K562 (cell line): ENCODE measurements around the gene TFDP1. TPM values are rescaled to one million over a fixed set of nuclear protein-coding genes. Genes with fewer than 3 reads are reported as not detected.

ENCODE experiments used
- ATF1 ChIP-seq, 2 experiments: fragments of 450-650 bp in 1 of 2; IDR thresholded peaks; 2 replicates each; pipeline ENCODE4 v1.6.1; 2016; ENCODE audit warnings: missing compliant biosample characterization in 1 of 2, missing genetic modification characterization in 1 of 2
- CBFA2T3 ChIP-seq: fragments of 450-650 bp; IDR thresholded peaks from 2 replicates; pipeline ENCODE4 v1.6.1; 2017
- CREB1 ChIP-seq, 2 experiments: sonication (generic) in 1 of 2; formaldehyde crosslinking in 1 of 2; IDR thresholded peaks; 2 replicates each; pipeline versions ENCODE4 v1.6.1 to v1.8.0; 2012 to 2022; ENCODE audit warnings: inconsistent platforms in 1 of 2, mild to moderate bottlenecking in 1 of 2, missing genetic modification reagents in 1 of 2, moderate library complexity in 1 of 2
- CREM ChIP-seq: IDR thresholded peaks from 2 replicates; pipeline ENCODE4 v1.6.1; 2014; ENCODE audit warnings: antibody characterized with exemption, low read depth
- EP400 ChIP-seq: fragments of 450-650 bp; IDR thresholded peaks from 2 replicates; pipeline ENCODE4 v1.6.1; 2017; ENCODE audit warnings: antibody characterized with exemption, mild to moderate bottlenecking, moderate library complexity
- FIP1L1 ChIP-seq: fragments of 200-400 bp; formaldehyde crosslinking; IDR thresholded peaks from 2 replicates; pipeline ENCODE4 v1.6.1; 2018; ENCODE audit warnings: mild to moderate bottlenecking, low read depth, low read length; ENCODE audit not compliant: poor library complexity, severe bottlenecking
- HCFC1 ChIP-seq: IDR thresholded peaks from 2 replicates; pipeline ENCODE4 v1.6.1; 2012; ENCODE audit warnings: low read depth, low read length, improper control_type of control experiment
- MAZ ChIP-seq, 2 experiments: fragments of 450-650 bp in 1 of 2; sonication (generic) in 1 of 2; formaldehyde crosslinking; IDR thresholded peaks in 1 of 2; conservative IDR thresholded peaks in 1 of 2; 2 replicates each; pipeline versions ENCODE4 v1.4.0 to v1.5.0; 2020; ENCODE audit warnings: mild to moderate bottlenecking in 1 of 2, missing genetic modification reagents in 1 of 2
- NCOA2 ChIP-seq, 2 experiments: fragments of 450-650 bp; IDR thresholded peaks; 2 replicates each; pipeline ENCODE4 v1.6.1; 2018; ENCODE audit warnings: mild to moderate bottlenecking in 2 of 2, moderate library complexity in 1 of 2; ENCODE audit not compliant: partially characterized antibody in 2 of 2
- PHF20 ChIP-seq: fragments of 450-650 bp; IDR thresholded peaks from 2 replicates; pipeline ENCODE4 v1.6.1; 2018; ENCODE audit not compliant: partially characterized antibody
- PHF8 ChIP-seq: fragments of 200-600 bp; sonication (generic); IDR thresholded peaks from 2 replicates; pipeline ENCODE4 v1.6.1; 2012; ENCODE audit warnings: mixed run types, mild to moderate bottlenecking, inconsistent platforms, low read length, moderate library complexity, borderline replicate concordance
- POLR2G ChIP-seq: fragments of 200-400 bp; formaldehyde crosslinking; IDR thresholded peaks from 2 replicates; pipeline ENCODE4 v1.6.1; 2017; ENCODE audit warnings: low read depth, mild to moderate bottlenecking, antibody characterized with exemption, low read length, moderate library complexity
- SMAD4 ChIP-seq: fragments of 250-450 bp; sonication (Bioruptor Pico); conservative IDR thresholded peaks from 2 replicates; pipeline ENCODE4 v1.8.0; 2021; ENCODE audit warnings: inconsistent platforms, mild to moderate bottlenecking, moderate library complexity
- SUPT5H ChIP-seq: fragments of 450-650 bp; IDR thresholded peaks from 2 replicates; pipeline ENCODE4 v1.6.1; 2016
- TBP ChIP-seq: optimal IDR thresholded peaks from 2 replicates; pipeline ENCODE3; 2011; ENCODE audit warnings: low read depth, low read length, improper control_type of control experiment
- ZBTB7A ChIP-seq: IDR thresholded peaks from 2 replicates; pipeline ENCODE4 v1.6.1; 2011; ENCODE audit warnings: low read depth, mild to moderate bottlenecking, low read length, moderate library complexity, borderline replicate concordance; ENCODE audit not compliant: control insufficient read depth
- ZNF12 ChIP-seq: sonication (generic); formaldehyde crosslinking; IDR thresholded peaks from 2 replicates; pipeline ENCODE4 v1.4.0; 2020; ENCODE audit warnings: mild to moderate bottlenecking, missing genetic modification reagents
- polyA plus RNA-seq, 8 experiments: library from polyadenylated mRNA; depleted of rRNA in 4 of 8; stranded (reverse) in 5 of 8; unstranded in 3 of 8; fragments of >200 nt; fragmentation: Nextera tagmentation in 2 of 8; fragmentation: Illumina TruSeq in 1 of 8; extraction: Ambion mirVana in 2 of 8; extraction: Trizol in 1 of 8; gene quantifications; 2 replicates each; pipeline versions ENCODE4 v1.2.1 to v1.2.3, GENCODE V29; 2011 to 2014; ENCODE audit warnings: inconsistent platforms in 1 of 8, missing spikeins in 1 of 8
- total RNA-seq, 7 experiments: library from RNA; depleted of rRNA in 6 of 7; stranded (reverse); fragments of >200 nt in 6 of 7; fragmentation: Illumina TruSeq in 2 of 7; extraction: Trizol in 2 of 7; gene quantifications; 2 replicates each; pipeline versions ENCODE4 v1.2.1 to v1.2.3, GENCODE V29; 2011 to 2021; ENCODE audit warnings: low replicate concordance in 1 of 7
- TF ChIP-seq, protein P1 (sequence below): IDR thresholded peaks from 3 replicates; pipeline ENCODE4 v1.6.1; 2011; ENCODE audit warnings: borderline replicate concordance, mild to moderate bottlenecking; ENCODE audit not compliant: insufficient read length, insufficient read depth
- TF ChIP-seq, protein P2 (sequence below), 3 experiments: fragments of 200-800 bp in 1 of 3; fragments of 250-450 bp in 1 of 3; fragments of 450-650 bp in 1 of 3; sonication (Bioruptor Pico) in 1 of 3; sonication (Bioruptor generic) in 1 of 3; formaldehyde crosslinking in 1 of 3; IDR thresholded peaks; 2 replicates each; pipeline versions ENCODE4 v1.6.1 to v1.8.0; 2016 to 2022; ENCODE audit warnings: mild to moderate bottlenecking in 2 of 3, missing genetic modification characterization in 2 of 3, missing compliant biosample characterization in 1 of 3, moderate library complexity in 1 of 3
- TF ChIP-seq, protein P3 (sequence below): fragments of 200-800 bp; sonication (Bioruptor generic); IDR thresholded peaks from 2 replicates; pipeline ENCODE4 v1.6.1; 2017; ENCODE audit warnings: missing genetic modification characterization, missing compliant biosample characterization

Gene TFDP1
- total and polyA plus RNA-seq, 9 of the 15 experiments (the other 6 are each of a cell fraction or from before 2014, with no cell fraction given) = 33.8 to 145 (median 69.1) TPM

DNA sequence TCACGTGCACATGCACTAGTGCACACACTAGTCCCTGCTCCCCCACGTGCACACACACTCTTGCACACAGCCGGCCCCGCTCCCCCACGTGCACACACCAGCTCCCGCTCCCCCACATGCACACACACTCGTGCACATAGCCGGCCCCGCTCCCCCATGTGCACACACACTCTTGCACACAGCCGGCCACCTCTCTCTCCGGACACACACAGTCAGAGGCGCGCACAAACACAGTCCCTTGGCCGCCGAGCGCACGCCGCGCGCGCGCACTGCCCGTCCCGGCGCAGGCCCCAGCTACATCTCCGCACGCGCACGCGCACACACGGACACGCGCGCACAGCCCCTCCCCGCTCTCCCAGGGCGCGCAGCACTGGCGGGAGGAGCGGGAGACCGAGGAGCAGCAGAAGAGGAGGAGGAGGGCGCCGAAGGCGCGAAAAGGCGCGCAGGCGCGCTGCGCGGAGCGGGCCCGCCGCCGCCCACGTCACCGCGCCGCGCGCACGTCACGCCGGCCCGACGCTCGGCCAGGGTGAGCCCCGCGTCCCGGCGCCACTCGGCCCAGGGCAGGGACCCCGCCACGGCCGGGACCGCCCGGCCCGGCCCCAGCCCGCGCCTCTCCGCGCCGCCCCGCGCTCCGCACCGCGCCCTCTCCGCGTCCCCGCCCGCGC, at the start of gene TFDP1 (continued):
- TF ChIP-seq POLR2G (peak; percentile 63), EP400 (peak; percentile 50; the same call in 1 of the 2 replicates), CREM (peak; percentile 85), PHF20 (peak; percentile 48), NCOA2 (IDR thresholded peaks at IDR 0.05; ENCODE audit: partially characterized antibody in 2 of 2) (no peak), CREB1 (IDR thresholded peaks at IDR 0.05) (peak; percentile 64; the same call in 1 of the 2 replicates), CREB1 (CRISPR knock-in tag; IDR thresholded peaks at IDR 0.05) (no peak), ZNF12 (no peak), CBFA2T3 (peak; percentile 16; the same call in 1 of the 2 replicates), SUPT5H (0 out of 2 replicates have a peak, but pooled peaks have one; percentile 34), HCFC1 (peak; percentile 19; the same call in 1 of the 2 replicates), FIP1L1 (peak; percentile 36), MAZ (CRISPR knock-in tag; conservative IDR thresholded peaks at IDR 0.05 in 1 of 2, IDR thresholded peaks at IDR 0.05 in 1 of 2) (peak in 1 of 2 experiments; percentile 61; a peak in 2 of 4 replicates), PHF8 (peak; percentile 66; the same call in 1 of the 2 replicates), ATF1 (CRISPR knock-in tag; IDR thresholded peaks at IDR 0.05) (no peak), ATF1 (tag; IDR thresholded peaks at IDR 0.05) (peak; percentile 23; the same call in 1 of the 2 replicates), ZBTB7A (0 out of 2 replicates have a peak, but pooled peaks have one; percentile 19), SMAD4 (0 out of 2 replicates have a peak, but pooled peaks have one; percentile 45), TBP (peak; percentile 30)
- TF ChIP-seq, protein P1, sequence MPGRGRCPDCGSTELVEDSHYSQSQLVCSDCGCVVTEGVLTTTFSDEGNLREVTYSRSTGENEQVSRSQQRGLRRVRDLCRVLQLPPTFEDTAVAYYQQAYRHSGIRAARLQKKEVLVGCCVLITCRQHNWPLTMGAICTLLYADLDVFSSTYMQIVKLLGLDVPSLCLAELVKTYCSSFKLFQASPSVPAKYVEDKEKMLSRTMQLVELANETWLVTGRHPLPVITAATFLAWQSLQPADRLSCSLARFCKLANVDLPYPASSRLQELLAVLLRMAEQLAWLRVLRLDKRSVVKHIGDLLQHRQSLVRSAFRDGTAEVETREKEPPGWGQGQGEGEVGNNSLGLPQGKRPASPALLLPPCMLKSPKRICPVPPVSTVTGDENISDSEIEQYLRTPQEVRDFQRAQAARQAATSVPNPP = no peak
- TF ChIP-seq, protein P2, sequence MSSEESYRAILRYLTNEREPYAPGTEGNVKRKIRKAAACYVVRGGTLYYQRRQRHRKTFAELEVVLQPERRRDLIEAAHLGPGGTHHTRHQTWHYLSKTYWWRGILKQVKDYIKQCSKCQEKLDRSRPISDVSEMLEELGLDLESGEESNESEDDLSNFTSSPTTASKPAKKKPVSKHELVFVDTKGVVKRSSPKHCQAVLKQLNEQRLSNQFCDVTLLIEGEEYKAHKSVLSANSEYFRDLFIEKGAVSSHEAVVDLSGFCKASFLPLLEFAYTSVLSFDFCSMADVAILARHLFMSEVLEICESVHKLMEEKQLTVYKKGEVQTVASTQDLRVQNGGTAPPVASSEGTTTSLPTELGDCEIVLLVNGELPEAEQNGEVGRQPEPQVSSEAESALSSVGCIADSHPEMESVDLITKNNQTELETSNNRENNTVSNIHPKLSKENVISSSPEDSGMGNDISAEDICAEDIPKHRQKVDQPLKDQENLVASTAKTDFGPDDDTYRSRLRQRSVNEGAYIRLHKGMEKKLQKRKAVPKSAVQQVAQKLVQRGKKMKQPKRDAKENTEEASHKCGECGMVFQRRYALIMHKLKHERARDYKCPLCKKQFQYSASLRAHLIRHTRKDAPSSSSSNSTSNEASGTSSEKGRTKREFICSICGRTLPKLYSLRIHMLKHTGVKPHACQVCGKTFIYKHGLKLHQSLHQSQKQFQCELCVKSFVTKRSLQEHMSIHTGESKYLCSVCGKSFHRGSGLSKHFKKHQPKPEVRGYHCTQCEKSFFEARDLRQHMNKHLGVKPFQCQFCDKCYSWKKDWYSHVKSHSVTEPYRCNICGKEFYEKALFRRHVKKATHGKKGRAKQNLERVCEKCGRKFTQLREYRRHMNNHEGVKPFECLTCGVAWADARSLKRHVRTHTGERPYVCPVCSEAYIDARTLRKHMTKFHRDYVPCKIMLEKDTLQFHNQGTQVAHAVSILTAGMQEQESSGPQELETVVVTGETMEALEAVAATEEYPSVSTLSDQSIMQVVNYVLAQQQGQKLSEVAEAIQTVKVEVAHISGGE (CRISPR knock-in tag; IDR thresholded peaks at IDR 0.05) = peak in 1 of 3 experiments; percentile 52; a peak in 1 of 6 replicates
- TF ChIP-seq, protein P3, sequence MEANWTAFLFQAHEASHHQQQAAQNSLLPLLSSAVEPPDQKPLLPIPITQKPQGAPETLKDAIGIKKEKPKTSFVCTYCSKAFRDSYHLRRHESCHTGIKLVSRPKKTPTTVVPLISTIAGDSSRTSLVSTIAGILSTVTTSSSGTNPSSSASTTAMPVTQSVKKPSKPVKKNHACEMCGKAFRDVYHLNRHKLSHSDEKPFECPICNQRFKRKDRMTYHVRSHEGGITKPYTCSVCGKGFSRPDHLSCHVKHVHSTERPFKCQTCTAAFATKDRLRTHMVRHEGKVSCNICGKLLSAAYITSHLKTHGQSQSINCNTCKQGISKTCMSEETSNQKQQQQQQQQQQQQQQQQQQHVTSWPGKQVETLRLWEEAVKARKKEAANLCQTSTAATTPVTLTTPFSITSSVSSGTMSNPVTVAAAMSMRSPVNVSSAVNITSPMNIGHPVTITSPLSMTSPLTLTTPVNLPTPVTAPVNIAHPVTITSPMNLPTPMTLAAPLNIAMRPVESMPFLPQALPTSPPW (CRISPR knock-in tag) = peak; percentile 56
